Neural progenitor cell (in vitro differentiated cells): ENCODE results near the gene PRLR. TPM values are rescaled to one million over a fixed set of nuclear protein-coding genes. Genes with fewer than 3 reads are reported as not detected.

Experiments
- DNase-seq: peaks from one replicate; pipeline ENCODE4 v3.0.0-alpha.2; 2016; ENCODE audit warnings: low spot score
- H2AFZ ChIP-seq: fragments of 200-600 bp; sonication (generic); replicated peaks from 2 replicates; pipeline ENCODE4 v1.6.1; 2016; ENCODE audit warnings: antibody characterized with exemption
- H3F3A ChIP-seq: fragments of 200-600 bp; sonication (generic); 2 replicates; pipeline ENCODE4 v1.6.1; 2016; ENCODE audit warnings: antibody characterized with exemption, low read depth
- H3K27ac ChIP-seq: fragments of 200-600 bp; sonication (generic); 2 replicates; pipeline ENCODE4 v1.5.1; 2016; ENCODE audit warnings: mild to moderate bottlenecking
- H3K27me3 ChIP-seq: fragments of 200-600 bp; sonication (generic); 2 replicates; pipeline ENCODE4 v1.6.1; 2016; ENCODE audit warnings: mild to moderate bottlenecking, moderate library complexity
- H3K36me3 ChIP-seq: fragments of 200-600 bp; sonication (generic); 2 replicates; pipeline ENCODE4 v1.5.1; 2016
- H3K4me1 ChIP-seq: fragments of 200-600 bp; sonication (generic); 2 replicates; pipeline ENCODE4 v1.6.1; 2016; ENCODE audit warnings: mixed run types
- H3K4me2 ChIP-seq: fragments of 200-600 bp; sonication (generic); 2 replicates; pipeline ENCODE4 v1.6.1; 2016
- H3K4me3 ChIP-seq: fragments of 200-600 bp; sonication (generic); 2 replicates; pipeline ENCODE4 v1.5.1; 2016
- H3K79me2 ChIP-seq: fragments of 200-600 bp; sonication (generic); 2 replicates; pipeline ENCODE4 v1.6.1; 2016; ENCODE audit warnings: low read depth
- H3K9ac ChIP-seq: fragments of 200-600 bp; sonication (generic); 2 replicates; pipeline ENCODE4 v1.6.1; 2016
- H3K9me3 ChIP-seq: fragments of 200-600 bp; sonication (generic); 2 replicates; pipeline ENCODE4 v1.5.1; 2016; ENCODE audit warnings: low read depth
- H4K20me1 ChIP-seq: fragments of 200-600 bp; sonication (generic); 2 replicates; pipeline ENCODE4 v1.6.1; 2016; ENCODE audit warnings: low read depth
- H3K27ac Mint-ChIP-seq: 3 replicates; pipeline ENCODE4 v1.8.0; 2021; ENCODE audit warnings: mixed read lengths
- H3K27me3 Mint-ChIP-seq: 2 replicates; pipeline ENCODE4 v1.8.0; 2022; ENCODE audit warnings: low read depth, mild to moderate bottlenecking, inconsistent platforms, moderate library complexity, mixed read lengths; ENCODE audit not compliant: insufficient read depth
- H3K36me3 Mint-ChIP-seq: 3 replicates; pipeline ENCODE4 v1.8.0; 2021; ENCODE audit warnings: mixed read lengths
- H3K4me1 Mint-ChIP-seq: 3 replicates; pipeline ENCODE4 v1.8.0; 2021; ENCODE audit warnings: mixed read lengths
- H3K4me3 Mint-ChIP-seq: 3 replicates; pipeline ENCODE4 v1.8.0; 2021; ENCODE audit warnings: mild to moderate bottlenecking, moderate library complexity, mixed read lengths
- H3K9me3 Mint-ChIP-seq: 3 replicates; pipeline ENCODE4 v1.8.0; 2020; ENCODE audit warnings: mixed read lengths
- EZH2 ChIP-seq: fragments of 200-600 bp; sonication (generic); IDR thresholded peaks from 2 replicates; pipeline ENCODE4 v1.6.1; 2017; ENCODE audit warnings: antibody characterized with exemption, mild to moderate bottlenecking, moderate library complexity
- EZH2phosphoT487 ChIP-seq: fragments of 200-600 bp; sonication (generic); IDR thresholded peaks from 2 replicates; pipeline ENCODE4 v1.6.1; 2017; ENCODE audit warnings: antibody characterized with exemption
- total RNA-seq: library from RNA; depleted of rRNA; stranded (reverse); fragments of >200 nt; gene quantifications from 2 replicates; pipeline ENCODE4 v1.2.3, GENCODE V29; 2015; ENCODE audit warnings: low replicate concordance
- TF ChIP-seq, protein P1 (sequence below): fragments of 200-600 bp; sonication (generic); IDR thresholded peaks from 2 replicates; pipeline ENCODE4 v1.5.1; 2017; ENCODE audit warnings: antibody characterized with exemption, mild to moderate bottlenecking

The PRLR gene
- total RNA-seq, 1 donor from 2014 or later: 0.51 TPM

DNA sequence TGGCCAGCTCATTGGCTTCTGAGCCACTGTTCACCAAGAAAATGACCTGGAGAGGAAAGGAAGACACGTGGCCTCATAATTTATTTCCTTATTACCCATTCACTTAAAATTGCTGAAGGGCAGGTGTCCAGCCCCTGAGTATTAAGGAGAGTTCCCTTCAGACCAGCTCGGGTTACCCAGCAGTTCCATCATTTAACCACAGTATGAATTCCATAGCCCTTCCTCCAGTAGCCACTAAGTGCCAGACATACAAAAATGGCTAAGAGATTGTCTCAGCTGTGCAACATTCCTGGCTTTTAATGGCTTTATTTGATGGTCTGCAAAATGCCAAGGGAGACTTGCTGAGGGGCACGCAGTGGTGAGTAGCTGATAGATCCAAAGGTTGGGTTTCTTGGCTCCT lies 195.0 kb downstream of the PRLR start:
- H3K36me3 Mint-ChIP-seq: no peaks in the 10 kb centered on the region
- H3K36me3 ChIP-seq: no peaks in the 10 kb centered on the region
- no peaks in the 10 kb centered on the region for H3K9me3 ChIP-seq
- no peaks in the 10 kb centered on the region for H3K27me3 ChIP-seq
- H2AFZ ChIP-seq: no peak overlapping the region
- H3K9me3 Mint-ChIP-seq: no peaks in the 10 kb centered on the region
- no peaks in the 10 kb centered on the region for H3K4me1 ChIP-seq
- H3K27ac Mint-ChIP-seq: no peak overlapping the region
- H3K27ac ChIP-seq: no peak overlapping the region
- no peak for DNase-seq
- no peaks in the 10 kb centered on the region for H3F3A ChIP-seq
- no peaks in the 10 kb centered on the region for H4K20me1 ChIP-seq
- H3K4me3 Mint-ChIP-seq: no peak overlapping the region
- H3K79me2 ChIP-seq: no peaks in the 10 kb centered on the region
- no peak overlapping the region for H3K4me2 ChIP-seq
- peaks cover 6% of the 10 kb centered on the region for H3K27me3 Mint-ChIP-seq
- H3K9ac ChIP-seq: no peak overlapping the region
- no peak overlapping the region for H3K4me3 ChIP-seq
- TF ChIP-seq EZH2 (no peak), EZH2phosphoT487 (no peak)
- TF ChIP-seq, protein P1, sequence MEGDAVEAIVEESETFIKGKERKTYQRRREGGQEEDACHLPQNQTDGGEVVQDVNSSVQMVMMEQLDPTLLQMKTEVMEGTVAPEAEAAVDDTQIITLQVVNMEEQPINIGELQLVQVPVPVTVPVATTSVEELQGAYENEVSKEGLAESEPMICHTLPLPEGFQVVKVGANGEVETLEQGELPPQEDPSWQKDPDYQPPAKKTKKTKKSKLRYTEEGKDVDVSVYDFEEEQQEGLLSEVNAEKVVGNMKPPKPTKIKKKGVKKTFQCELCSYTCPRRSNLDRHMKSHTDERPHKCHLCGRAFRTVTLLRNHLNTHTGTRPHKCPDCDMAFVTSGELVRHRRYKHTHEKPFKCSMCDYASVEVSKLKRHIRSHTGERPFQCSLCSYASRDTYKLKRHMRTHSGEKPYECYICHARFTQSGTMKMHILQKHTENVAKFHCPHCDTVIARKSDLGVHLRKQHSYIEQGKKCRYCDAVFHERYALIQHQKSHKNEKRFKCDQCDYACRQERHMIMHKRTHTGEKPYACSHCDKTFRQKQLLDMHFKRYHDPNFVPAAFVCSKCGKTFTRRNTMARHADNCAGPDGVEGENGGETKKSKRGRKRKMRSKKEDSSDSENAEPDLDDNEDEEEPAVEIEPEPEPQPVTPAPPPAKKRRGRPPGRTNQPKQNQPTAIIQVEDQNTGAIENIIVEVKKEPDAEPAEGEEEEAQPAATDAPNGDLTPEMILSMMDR: no peak
- H3K4me1 Mint-ChIP-seq: peaks cover 20% of the 10 kb centered on the region

DNA sequence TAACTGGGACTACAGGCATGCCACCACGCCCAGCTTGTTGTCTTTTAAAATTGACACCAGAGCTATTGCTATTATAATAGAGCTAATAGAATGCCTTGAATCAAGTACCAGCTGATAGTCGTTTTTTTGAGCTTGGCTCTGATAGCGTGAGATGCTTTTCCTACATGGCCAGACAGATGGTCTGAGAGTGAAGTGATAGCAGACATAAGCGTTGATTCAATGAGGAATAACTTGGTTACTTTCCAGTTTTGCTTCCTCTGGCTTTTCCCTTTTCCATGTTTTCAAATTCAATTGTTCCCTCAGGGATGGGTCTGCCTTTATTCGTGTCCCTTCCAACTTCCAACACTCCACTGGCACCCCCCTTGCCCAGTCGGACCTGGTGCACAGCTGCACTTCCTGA lies 197.9 kb downstream of the PRLR start:
- Histone ChIP-seq H3K27me3 (no peaks in the 10 kb centered on the region), H3K4me1 (no peaks in the 10 kb centered on the region), H3K9me3 (no peaks in the 10 kb centered on the region), H3K4me2 (no peak overlapping the region), H3F3A (no peaks in the 10 kb centered on the region), H3K27ac (no peak overlapping the region), H4K20me1 (no peaks in the 10 kb centered on the region), H3K9ac (no peak overlapping the region), H3K4me3 (no peak overlapping the region), H3K79me2 (no peaks in the 10 kb centered on the region), H3K36me3 (no peaks in the 10 kb centered on the region), H2AFZ (no peak overlapping the region)
- H3K36me3 Mint-ChIP-seq: no peaks in the 10 kb centered on the region
- H3K27ac Mint-ChIP-seq: peak overlapping the region; percentile 43
- no peak overlapping the region for H3K4me3 Mint-ChIP-seq
- no peaks in the 10 kb centered on the region for H3K9me3 Mint-ChIP-seq
- H3K27me3 Mint-ChIP-seq: peaks cover 6% of the 10 kb centered on the region
- H3K4me1 Mint-ChIP-seq: peaks cover 6% of the 10 kb centered on the region
- no peak for DNase-seq
- TF ChIP-seq, protein P1: no peak
- TF ChIP-seq EZH2 (no peak), EZH2phosphoT487 (no peak)

DNA sequence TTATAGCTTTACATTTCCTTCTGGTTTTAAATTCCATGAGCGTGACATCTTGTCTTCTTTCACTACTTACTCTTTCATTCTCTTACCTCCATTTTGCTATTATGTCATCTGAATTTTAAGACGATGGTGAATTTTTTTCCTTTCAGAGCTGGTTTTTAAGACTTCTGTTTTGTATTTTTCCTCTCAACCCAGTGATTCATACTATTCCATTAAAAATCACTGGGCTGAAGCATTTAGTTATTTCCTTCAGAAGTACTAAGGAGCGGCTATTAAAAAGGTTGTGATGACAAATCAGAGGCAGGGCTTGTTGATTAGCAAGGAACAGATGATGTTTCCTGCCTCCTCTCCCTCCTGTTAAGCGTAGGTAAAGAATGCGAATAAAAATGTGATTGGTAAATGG lies 199.0 kb downstream of the PRLR start:
- Histone ChIP-seq H3K9ac (no peak overlapping the region), H3K79me2 (no peaks in the 10 kb centered on the region), H3F3A (no peaks in the 10 kb centered on the region), H4K20me1 (no peaks in the 10 kb centered on the region), H3K27me3 (no peaks in the 10 kb centered on the region), H3K36me3 (no peaks in the 10 kb centered on the region), H2AFZ (peak overlapping the region; percentile 69), H3K27ac (no peak overlapping the region), H3K4me1 (no peaks in the 10 kb centered on the region), H3K4me3 (no peak overlapping the region), H3K9me3 (no peaks in the 10 kb centered on the region), H3K4me2 (no peak overlapping the region)
- H3K36me3 Mint-ChIP-seq: no peaks in the 10 kb centered on the region
- H3K4me1 Mint-ChIP-seq: peaks cover 1% of the 10 kb centered on the region
- H3K27me3 Mint-ChIP-seq: peaks cover 6% of the 10 kb centered on the region
- TF ChIP-seq EZH2: no peak
- no peak for TF ChIP-seq EZH2phosphoT487
- TF ChIP-seq, protein P1: no peak
- no peak for DNase-seq
- H3K4me3 Mint-ChIP-seq: no peak overlapping the region
- H3K27ac Mint-ChIP-seq: no peak overlapping the region
- no peaks in the 10 kb centered on the region for H3K9me3 Mint-ChIP-seq
